Activated CD4-positive, alpha-beta T cell treated with anti-CD3 and anti-CD28 coated beads, Interleukin-2, amount 50 U/mL, for 16 hours (primary cell): ENCODE results near the gene VGLL2.

Source experiments
- DNase-seq: peaks from one replicate; pipeline ENCODE4 v3.0.0-alpha.2; 2020

VGLL2 gene

GRCh38 chr6:117270055-117270842 is 4.9 kb downstream of the VGLL2 start:
- DNase-seq, result no peak

- no peak for DNase-seq
These were observed 5.6 kb downstream of the VGLL2 start for GRCh38 chr6:117270843-117271507.

GRCh38 chr6:117272032-117272866 is 6.9 kb downstream of the VGLL2 start:
- DNase-seq, result no peak

GRCh38 chr6:117272891-117273290 is 7.5 kb downstream of the VGLL2 start:
- no peak for DNase-seq

- no peak for DNase-seq
These were observed 9.8 kb downstream of the VGLL2 start for GRCh38 chr6:117275205-117275604.

- DNase-seq, result no peak
These were observed 10.4 kb downstream of the VGLL2 start for GRCh38 chr6:117275711-117276110.

- DNase-seq, result no peak
These were observed 11.5 kb downstream of the VGLL2 start for GRCh38 chr6:117276778-117277316.

GRCh38 chr6:117280922-117281321 is 15.6 kb downstream of the VGLL2 start:
- no peak for DNase-seq

GRCh38 chr6:117288083-117288715 is 22.8 kb downstream of the VGLL2 start:
- DNase-seq, result no peak

- DNase-seq, result no peak
These were observed 25.0 kb downstream of the VGLL2 start for GRCh38 chr6:117290173-117290846.

GRCh38 chr6:117298941-117299340 is 33.6 kb downstream of the VGLL2 start:
- DNase-seq, result no peak

- no peak for DNase-seq
These were observed 38.0 kb downstream of the VGLL2 start for GRCh38 chr6:117303323-117303722.

- DNase-seq, result no peak
These were observed 39.1 kb downstream of the VGLL2 start for GRCh38 chr6:117304446-117304845.

- no peak for DNase-seq
These were observed 41.0 kb downstream of the VGLL2 start for GRCh38 chr6:117306227-117306790.

GRCh38 chr6:117307655-117308054 is 42.3 kb downstream of the VGLL2 start:
- no peak for DNase-seq

- DNase-seq, result no peak
These were observed 43.7 kb downstream of the VGLL2 start for GRCh38 chr6:117309069-117309468.

GRCh38 chr6:117309611-117310010 is 44.3 kb downstream of the VGLL2 start:
- no peak for DNase-seq

GRCh38 chr6:117311310-117311709 is 46.0 kb downstream of the VGLL2 start:
- DNase-seq, result no peak

- DNase-seq, result no peak
These were observed 46.4 kb downstream of the VGLL2 start for GRCh38 chr6:117311726-117312125.

- no peak for DNase-seq
These were observed 51.9 kb downstream of the VGLL2 start for GRCh38 chr6:117317261-117317660.
